ENCODE measurements around the gene CA6. TPM values are rescaled to one million over a fixed set of nuclear protein-coding genes. Genes with fewer than 3 reads are reported as not detected.
A peak's percentile ranks its signal among the peaks of the same experiment; 100 is the strongest.

Gene CA6
- total RNA-seq, 4 donors from 2014 or later, result not detected

GRCh38 chr1:8956461-8957349, 11.0 kb downstream of the CA6 start:
- H3K27ac ChIP-seq (replicated peaks in 1 of 4), result no peak overlapping the region
- no peaks in the 10 kb centered on the region for H3K27me3 ChIP-seq
- DNase-seq (ENCODE audit: extremely low spot score), result no peak
- WGBS, result 89% methylated on average over 17 of the region's 17 CpGs
- intact Hi-C loops (cut with DNase I), result no loop called here
- TF ChIP-seq EP300 (IDR thresholded peaks at IDR 0.05), result no peak
- TF ChIP-seq, protein P1, sequence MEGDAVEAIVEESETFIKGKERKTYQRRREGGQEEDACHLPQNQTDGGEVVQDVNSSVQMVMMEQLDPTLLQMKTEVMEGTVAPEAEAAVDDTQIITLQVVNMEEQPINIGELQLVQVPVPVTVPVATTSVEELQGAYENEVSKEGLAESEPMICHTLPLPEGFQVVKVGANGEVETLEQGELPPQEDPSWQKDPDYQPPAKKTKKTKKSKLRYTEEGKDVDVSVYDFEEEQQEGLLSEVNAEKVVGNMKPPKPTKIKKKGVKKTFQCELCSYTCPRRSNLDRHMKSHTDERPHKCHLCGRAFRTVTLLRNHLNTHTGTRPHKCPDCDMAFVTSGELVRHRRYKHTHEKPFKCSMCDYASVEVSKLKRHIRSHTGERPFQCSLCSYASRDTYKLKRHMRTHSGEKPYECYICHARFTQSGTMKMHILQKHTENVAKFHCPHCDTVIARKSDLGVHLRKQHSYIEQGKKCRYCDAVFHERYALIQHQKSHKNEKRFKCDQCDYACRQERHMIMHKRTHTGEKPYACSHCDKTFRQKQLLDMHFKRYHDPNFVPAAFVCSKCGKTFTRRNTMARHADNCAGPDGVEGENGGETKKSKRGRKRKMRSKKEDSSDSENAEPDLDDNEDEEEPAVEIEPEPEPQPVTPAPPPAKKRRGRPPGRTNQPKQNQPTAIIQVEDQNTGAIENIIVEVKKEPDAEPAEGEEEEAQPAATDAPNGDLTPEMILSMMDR (IDR thresholded peaks at IDR 0.05), result no peak
- H3K9me3 ChIP-seq, result no peaks in the 10 kb centered on the region
- peaks cover 0 to 10% (median 3%) of the 10 kb centered on the region in 4 donors for H3K4me1 ChIP-seq
- H3K36me3 ChIP-seq, result no peaks in the 10 kb centered on the region
- no peak overlapping the region for H3K4me3 ChIP-seq

GRCh38 chr1:8962812-8963530, 17.3 kb downstream of the CA6 start:
- H3K4me1 ChIP-seq, result no peaks in the 10 kb centered on the region
- intact Hi-C loops (cut with DNase I), result no loop called here
- WGBS, result 52% methylated on average over 13 of the region's 13 CpGs

DNA sequence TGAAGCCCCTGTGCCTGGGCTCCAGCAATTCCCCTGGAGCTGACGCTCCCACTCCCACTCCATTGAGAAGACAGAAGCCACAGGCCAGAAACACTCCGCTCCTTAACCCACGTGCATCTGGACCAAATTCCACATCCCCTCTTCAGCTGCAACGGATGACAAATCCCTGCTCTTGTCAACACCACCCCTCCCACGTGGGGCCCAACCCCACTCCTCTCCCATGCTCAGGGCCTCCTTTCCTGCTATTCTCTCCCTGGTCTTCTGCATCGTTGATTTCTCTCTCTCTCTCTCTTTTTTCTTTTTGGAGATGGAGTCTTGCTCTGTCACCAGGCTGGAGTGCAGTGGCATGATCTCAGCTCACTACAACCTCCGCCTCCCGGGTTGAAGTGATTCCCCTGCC, 18.3 kb downstream of the CA6 start:
- no peak overlapping the region for H3K4me3 ChIP-seq
- DNase-seq (ENCODE audit: extremely low spot score), result no peak
- H3K27ac ChIP-seq (replicated peaks in 1 of 4), result no peak overlapping the region
- H3K4me1 ChIP-seq, result no peaks in the 10 kb centered on the region
- intact Hi-C loops (cut with DNase I), result no loop called here
- TF ChIP-seq EP300 (IDR thresholded peaks at IDR 0.05) (no peak), POLR2AphosphoS5 (IDR thresholded peaks at IDR 0.05) (no peak), POLR2A (IDR thresholded peaks at IDR 0.05; ENCODE audit: low read depth) (no peak)
- TF ChIP-seq, protein P1 (IDR thresholded peaks at IDR 0.05), result no peak
- no peaks in the 10 kb centered on the region for H3K36me3 ChIP-seq
- WGBS, result 67% methylated on average over 8 of the region's 8 CpGs
- H3K9me3 ChIP-seq, result no peaks in the 10 kb centered on the region
- no peaks in the 10 kb centered on the region for H3K27me3 ChIP-seq

More at GRCh38 chr1:8962812-8963530, 17.3 kb downstream of the CA6 start:
- H3K4me3 ChIP-seq, result no peak overlapping the region
- no peaks in the 10 kb centered on the region for H3K27me3 ChIP-seq
- no peaks in the 10 kb centered on the region for H3K9me3 ChIP-seq
- no peak for TF ChIP-seq POLR2AphosphoS5 (IDR thresholded peaks at IDR 0.05)
- TF ChIP-seq, protein P1 (IDR thresholded peaks at IDR 0.05), result peak in 1 of 3 experiments; percentile 43
- no peak for DNase-seq (ENCODE audit: extremely low spot score)
- H3K27ac ChIP-seq (replicated peaks in 1 of 4), result no peak overlapping the region
- no peaks in the 10 kb centered on the region for H3K36me3 ChIP-seq

GRCh38 chr1:8965121-8965820, 19.6 kb downstream of the CA6 start:
- no peak overlapping the region for H3K4me3 ChIP-seq
- no peaks in the 10 kb centered on the region for H3K9me3 ChIP-seq
- H3K27ac ChIP-seq (replicated peaks in 1 of 4), result no peak overlapping the region
- no peaks in the 10 kb centered on the region for H3K36me3 ChIP-seq
- no peaks in the 10 kb centered on the region for H3K27me3 ChIP-seq
- no peaks in the 10 kb centered on the region for H3K4me1 ChIP-seq
- TF ChIP-seq POLR2AphosphoS5 (IDR thresholded peaks at IDR 0.05) (no peak), EP300 (IDR thresholded peaks at IDR 0.05) (no peak), POLR2A (IDR thresholded peaks at IDR 0.05; ENCODE audit: low read depth) (no peak)
- TF ChIP-seq, protein P1 (IDR thresholded peaks at IDR 0.05), result no peak
- 91% methylated on average over 16 of the region's 16 CpGs for WGBS
- DNase-seq (ENCODE audit: extremely low spot score), result no peak
- intact Hi-C loops (cut with DNase I), result no loop called here
